ENCODE data around the gene ASTN2.

The ASTN2 gene

GRCh38 chr9:116594547-116594946 is 820.3 kb downstream of the ASTN2 start:
- Histone ChIP-seq H3K36me3 (replicated peaks; ENCODE audit: insufficient read depth, low read length) (no peaks in the 10 kb centered on the region), H4K20me1 (ENCODE audit: insufficient read depth, low read length) (no peaks in the 10 kb centered on the region), H3K4me3 (ENCODE audit: low read length) (no peak overlapping the region), H3K9me2 (replicated peaks; ENCODE audit: insufficient read depth, low read length) (no peaks in the 10 kb centered on the region), H3K27ac (ENCODE audit: low read length) (no peak overlapping the region), H3K79me2 (ENCODE audit: low read length) (no peaks in the 10 kb centered on the region), H2AFZ (ENCODE audit: low read length) (no peak overlapping the region), H3K9ac (ENCODE audit: low read length) (no peak overlapping the region), H3K9me3 (replicated peaks; ENCODE audit: insufficient read depth, low read length) (no peaks in the 10 kb centered on the region), H3K4me2 (ENCODE audit: low read depth, low read length) (no peak overlapping the region), H3K27me3 (replicated peaks; ENCODE audit: insufficient read depth, low read length) (no peaks in the 10 kb centered on the region), H3F3A (ENCODE audit: insufficient read depth, low read length) (no peaks in the 10 kb centered on the region), H3K4me1 (ENCODE audit: low read length) (no peaks in the 10 kb centered on the region)
- no peak for TF ChIP-seq CTCF (IDR thresholded peaks at IDR 0.05; ENCODE audit: low read length)
- TF ChIP-seq EZH2phosphoT487 (IDR thresholded peaks at IDR 0.05; ENCODE audit: low read length), result no peak
- TF ChIP-seq EZH2 (optimal IDR thresholded peaks at IDR 0.05; ENCODE audit: low read depth, low read length), result no peak
- DNase-seq, result no peak

DNA sequence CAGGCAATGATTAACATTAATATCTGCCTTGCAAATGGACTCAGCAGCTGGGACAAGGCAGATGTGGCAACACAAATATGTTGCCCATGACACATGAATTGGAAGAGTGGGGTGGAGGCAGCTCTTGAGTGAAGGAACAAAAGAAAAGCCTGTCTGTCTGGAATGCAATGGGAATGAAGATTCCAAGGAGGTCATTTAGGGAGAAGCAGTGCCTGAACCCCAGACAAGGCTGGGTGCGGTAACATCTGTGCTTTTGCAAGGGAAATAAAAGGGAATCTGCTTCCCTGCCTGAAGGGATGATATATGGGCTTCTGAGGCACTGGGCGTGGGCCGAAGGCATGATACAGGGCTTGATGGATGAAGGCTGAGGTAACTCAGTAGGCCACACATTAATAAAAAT is 821.9 kb downstream of the ASTN2 start:
- Histone ChIP-seq H3K9ac (ENCODE audit: low read length) (no peak overlapping the region), H3K4me1 (ENCODE audit: low read length) (no peaks in the 10 kb centered on the region), H3K27ac (ENCODE audit: low read length) (no peak overlapping the region), H3K9me3 (replicated peaks; ENCODE audit: insufficient read depth, low read length) (no peaks in the 10 kb centered on the region), H3K4me3 (ENCODE audit: low read length) (no peak overlapping the region), H3K27me3 (replicated peaks; ENCODE audit: insufficient read depth, low read length) (no peaks in the 10 kb centered on the region), H3K4me2 (ENCODE audit: low read depth, low read length) (no peak overlapping the region), H3K9me2 (replicated peaks; ENCODE audit: insufficient read depth, low read length) (no peaks in the 10 kb centered on the region), H2AFZ (ENCODE audit: low read length) (no peak overlapping the region), H3K36me3 (replicated peaks; ENCODE audit: insufficient read depth, low read length) (no peaks in the 10 kb centered on the region), H3F3A (ENCODE audit: insufficient read depth, low read length) (no peaks in the 10 kb centered on the region), H3K79me2 (ENCODE audit: low read length) (no peaks in the 10 kb centered on the region), H4K20me1 (ENCODE audit: insufficient read depth, low read length) (no peaks in the 10 kb centered on the region)
- TF ChIP-seq EZH2phosphoT487 (IDR thresholded peaks at IDR 0.05; ENCODE audit: low read length) (no peak), CTCF (IDR thresholded peaks at IDR 0.05; ENCODE audit: low read length) (no peak), EZH2 (optimal IDR thresholded peaks at IDR 0.05; ENCODE audit: low read depth, low read length) (no peak)
- DNase-seq, result no peak

DNA sequence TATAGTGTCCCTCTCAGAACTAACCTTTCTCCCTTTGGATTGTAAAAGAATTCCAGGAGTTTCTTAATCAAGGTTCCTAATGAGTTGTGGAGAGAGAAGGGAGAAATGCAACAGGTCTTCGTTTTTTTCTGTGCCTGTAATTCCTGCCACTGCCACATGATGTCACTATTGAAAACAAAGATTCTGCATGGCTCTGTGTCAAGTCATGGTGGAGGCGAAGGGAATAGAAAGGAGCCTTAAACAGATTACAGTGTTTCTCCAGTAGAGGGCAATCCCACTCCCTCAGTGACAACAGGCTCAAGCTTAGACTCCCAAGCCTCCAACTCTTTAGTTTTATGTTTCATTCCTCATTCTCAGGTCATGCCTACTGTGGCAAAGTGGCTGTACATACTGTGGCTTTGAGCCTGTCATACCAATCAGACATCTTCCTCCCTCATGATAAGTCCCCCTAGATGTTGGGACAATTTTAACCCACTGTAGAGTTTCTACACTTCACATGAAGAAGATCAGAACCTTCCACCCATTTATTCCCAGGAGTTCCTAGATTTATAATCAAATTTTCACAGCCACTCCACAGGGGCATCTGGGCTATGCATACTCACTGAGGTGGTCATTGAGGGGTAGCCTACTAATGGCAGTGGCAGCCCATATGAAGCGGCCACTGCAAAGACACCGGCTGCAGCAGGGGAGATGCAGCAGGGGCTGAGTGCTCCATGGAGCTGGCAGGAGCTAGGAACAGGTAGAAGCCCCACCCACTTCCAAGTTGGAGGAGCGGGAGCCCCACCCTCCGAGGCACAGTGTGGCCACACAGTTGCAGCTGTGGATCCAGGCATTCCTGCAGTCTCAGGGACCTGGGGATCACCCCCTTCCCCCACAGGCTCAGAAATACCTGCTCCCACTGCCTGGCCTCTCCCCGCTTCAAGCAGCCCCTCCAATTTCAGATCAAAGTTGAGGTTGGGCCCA is 825.2 kb downstream of the ASTN2 start:
- Histone ChIP-seq H3K9me3 (replicated peaks; ENCODE audit: insufficient read depth, low read length) (no peaks in the 10 kb centered on the region), H3K9me2 (replicated peaks; ENCODE audit: insufficient read depth, low read length) (no peaks in the 10 kb centered on the region), H3K79me2 (ENCODE audit: low read length) (no peaks in the 10 kb centered on the region), H3K4me2 (ENCODE audit: low read depth, low read length) (no peak overlapping the region), H3K4me3 (ENCODE audit: low read length) (no peak overlapping the region), H3F3A (ENCODE audit: insufficient read depth, low read length) (no peaks in the 10 kb centered on the region), H3K9ac (ENCODE audit: low read length) (no peak overlapping the region), H3K27ac (ENCODE audit: low read length) (no peak overlapping the region), H3K27me3 (replicated peaks; ENCODE audit: insufficient read depth, low read length) (no peaks in the 10 kb centered on the region), H3K36me3 (replicated peaks; ENCODE audit: insufficient read depth, low read length) (no peaks in the 10 kb centered on the region), H2AFZ (ENCODE audit: low read length) (no peak overlapping the region), H4K20me1 (ENCODE audit: insufficient read depth, low read length) (no peaks in the 10 kb centered on the region), H3K4me1 (ENCODE audit: low read length) (no peaks in the 10 kb centered on the region)
- DNase-seq, result peak; percentile 69
- TF ChIP-seq EZH2 (optimal IDR thresholded peaks at IDR 0.05; ENCODE audit: low read depth, low read length), result no peak
- peak; percentile 85 for TF ChIP-seq CTCF (IDR thresholded peaks at IDR 0.05; ENCODE audit: low read length)

Data from MM.1S (cell line).